Stimulated activated memory B cell treated with anti-CD40 and anti-IgM and Interleukin-4, amounts not matched to agents 10 μg/mL and 1 μg/mL and 100 μg/mL, for 72 hours (primary cell): ENCODE results near the gene FGGY.
"Not testable (repeated sequence)": the region's sequence is repeated elsewhere in the genome, so short reads cannot be mapped to it uniquely, and the experiment has no call there.

ENCODE experiments used
- ATAC-seq: fragments of 150-1000 bp; cut with Tn5 transposase; 2 replicates; pipeline ENCODE4 v1.10.0; 2021
- H3K27ac Mint-ChIP-seq: one replicate; pipeline ENCODE4 v1.8.0; 2022; ENCODE audit warnings: mild to moderate bottlenecking, mixed read lengths
- H3K27me3 Mint-ChIP-seq: one replicate; pipeline ENCODE4 v1.8.0; 2022; ENCODE audit warnings: mixed read lengths
- H3K36me3 Mint-ChIP-seq: one replicate; pipeline ENCODE4 v1.8.0; 2022; ENCODE audit warnings: mixed read lengths
- H3K4me1 Mint-ChIP-seq: one replicate; pipeline ENCODE4 v1.8.0; 2022; ENCODE audit warnings: mixed read lengths
- H3K4me3 Mint-ChIP-seq: one replicate; pipeline ENCODE4 v1.8.0; 2022; ENCODE audit warnings: mild to moderate bottlenecking, moderate library complexity, mixed read lengths
- H3K9me3 Mint-ChIP-seq: one replicate; pipeline ENCODE4 v1.8.0; 2022; ENCODE audit warnings: mixed read lengths

The FGGY gene, protein sequence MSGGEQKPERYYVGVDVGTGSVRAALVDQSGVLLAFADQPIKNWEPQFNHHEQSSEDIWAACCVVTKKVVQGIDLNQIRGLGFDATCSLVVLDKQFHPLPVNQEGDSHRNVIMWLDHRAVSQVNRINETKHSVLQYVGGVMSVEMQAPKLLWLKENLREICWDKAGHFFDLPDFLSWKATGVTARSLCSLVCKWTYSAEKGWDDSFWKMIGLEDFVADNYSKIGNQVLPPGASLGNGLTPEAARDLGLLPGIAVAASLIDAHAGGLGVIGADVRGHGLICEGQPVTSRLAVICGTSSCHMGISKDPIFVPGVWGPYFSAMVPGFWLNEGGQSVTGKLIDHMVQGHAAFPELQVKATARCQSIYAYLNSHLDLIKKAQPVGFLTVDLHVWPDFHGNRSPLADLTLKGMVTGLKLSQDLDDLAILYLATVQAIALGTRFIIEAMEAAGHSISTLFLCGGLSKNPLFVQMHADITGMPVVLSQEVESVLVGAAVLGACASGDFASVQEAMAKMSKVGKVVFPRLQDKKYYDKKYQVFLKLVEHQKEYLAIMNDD

DNA sequence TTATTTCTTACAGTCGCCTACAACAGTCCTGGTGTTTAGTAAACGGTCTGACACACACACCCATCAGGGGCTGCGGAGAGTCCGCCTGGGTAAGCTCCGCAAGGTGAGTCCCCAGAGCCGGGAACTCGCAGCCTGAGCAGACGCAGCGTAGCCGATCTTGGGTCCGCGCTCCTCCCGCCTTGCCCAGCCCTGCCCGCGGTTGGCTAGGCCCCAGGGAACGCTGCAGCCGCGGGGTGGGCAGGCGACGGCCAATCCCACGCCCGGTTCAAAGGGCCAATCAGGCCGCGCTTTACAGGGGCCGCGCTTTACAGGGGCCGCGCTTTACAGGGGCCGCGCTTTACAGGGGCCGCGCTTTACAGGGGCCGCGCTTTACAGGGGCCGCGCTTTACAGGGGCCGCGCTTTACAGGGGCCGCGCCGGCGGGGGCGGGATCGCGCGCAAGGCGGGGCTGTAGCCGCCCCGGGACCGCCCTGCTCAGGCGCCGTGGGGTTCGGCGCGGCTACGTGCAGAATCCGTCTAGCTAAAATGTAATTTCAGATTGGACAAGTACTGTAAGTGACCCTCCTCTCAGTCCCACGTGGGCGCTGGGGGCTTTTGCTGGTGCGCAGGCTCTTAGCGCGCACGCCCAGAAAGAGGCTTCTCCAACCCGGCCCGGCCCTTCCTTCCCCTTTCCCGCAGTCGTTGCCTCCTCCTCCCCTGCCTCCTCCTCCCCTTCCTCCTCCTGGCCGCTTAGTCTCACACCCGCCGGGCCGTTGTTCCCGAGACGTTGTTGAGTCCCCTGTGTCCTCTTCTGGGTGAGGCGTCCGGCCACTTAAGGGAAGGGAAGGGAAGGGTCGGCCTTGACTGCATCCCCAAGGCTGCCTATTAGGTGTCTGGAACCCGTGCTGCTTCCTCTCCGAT lies at the start of gene FGGY:
Gene FGGY, plus strand, starts transcription at position 737 of the 899 bp plus-strand sequence. CDS start 24,456 bp downstream, outside the sequence.
- peak; percentile 98 for ATAC-seq
- H3K36me3 Mint-ChIP-seq: peaks cover 10% of the 10 kb centered on the region
- peaks cover 38% of the 10 kb centered on the region for H3K4me1 Mint-ChIP-seq
- H3K27me3 Mint-ChIP-seq: no peaks in the 10 kb centered on the region
- peaks cover 7% of the 10 kb centered on the region for H3K9me3 Mint-ChIP-seq
- H3K4me3 Mint-ChIP-seq: peak within 1 kb of the TSS; percentile 96
- H3K27ac Mint-ChIP-seq: peak within 1 kb of the TSS; percentile 93

DNA sequence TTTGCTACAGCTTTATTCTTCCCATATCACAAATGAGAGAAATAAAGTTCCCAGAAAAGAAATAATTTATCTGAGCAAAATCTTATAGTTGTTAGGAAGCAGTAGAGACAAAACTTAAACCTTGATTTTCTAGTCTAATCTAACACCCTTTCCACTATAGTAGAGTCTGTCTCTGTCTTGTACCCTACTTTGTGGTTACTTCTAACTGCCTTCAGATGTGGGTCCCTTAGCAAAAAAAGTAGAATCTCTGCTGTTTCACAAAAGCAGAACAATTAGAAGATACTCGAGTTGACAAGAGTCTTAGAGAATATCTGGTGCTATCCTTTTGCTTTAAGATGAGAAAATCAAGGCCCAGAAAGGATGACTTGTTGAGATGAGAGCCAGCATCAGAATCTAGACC lies 48.1 kb upstream of the FGGY start:
- peaks cover 7% of the 10 kb centered on the region for H3K9me3 Mint-ChIP-seq
- no peak overlapping the region for H3K4me3 Mint-ChIP-seq
- no peak overlapping the region for H3K27ac Mint-ChIP-seq
- no peaks in the 10 kb centered on the region for H3K27me3 Mint-ChIP-seq
- ATAC-seq: no peak
- H3K36me3 Mint-ChIP-seq: no peaks in the 10 kb centered on the region
- no peaks in the 10 kb centered on the region for H3K4me1 Mint-ChIP-seq

- H3K4me1 Mint-ChIP-seq: no peaks in the 10 kb centered on the region
- no peak overlapping the region for H3K27ac Mint-ChIP-seq
- ATAC-seq: no peak
- H3K36me3 Mint-ChIP-seq: no peaks in the 10 kb centered on the region
- H3K27me3 Mint-ChIP-seq: no peaks in the 10 kb centered on the region
- peaks cover 7% of the 10 kb centered on the region for H3K9me3 Mint-ChIP-seq
- H3K4me3 Mint-ChIP-seq: no peak overlapping the region
Measured at GRCh38 chr1:59249396-59250137, 47.3 kb upstream of the FGGY start.

DNA sequence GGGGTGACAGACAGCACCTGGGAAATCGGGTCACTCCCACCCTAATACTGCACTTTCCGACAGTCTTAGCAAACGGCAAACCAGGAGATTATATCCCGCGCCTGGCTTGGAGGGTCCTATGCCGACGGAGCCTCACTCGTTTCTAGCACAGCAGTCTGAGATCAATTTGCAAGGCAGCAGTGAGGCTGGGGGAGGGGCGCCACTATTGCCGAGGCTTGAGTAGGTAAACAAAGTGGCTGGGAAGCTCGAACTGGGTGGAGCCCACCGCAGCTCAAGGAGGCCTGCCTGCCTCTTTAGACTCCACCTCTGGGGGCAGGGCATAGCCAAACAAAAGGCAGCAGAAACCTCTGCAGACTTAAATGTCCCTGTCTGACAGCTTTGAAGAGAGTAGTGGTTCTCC lies 45.8 kb upstream of the FGGY start:
- ATAC-seq, H3K27ac Mint-ChIP-seq, H3K27me3 Mint-ChIP-seq, H3K9me3 Mint-ChIP-seq, H3K36me3 Mint-ChIP-seq, H3K4me3 Mint-ChIP-seq, H3K4me1 Mint-ChIP-seq: not testable (repeated sequence)

- H3K4me3 Mint-ChIP-seq, H3K27ac Mint-ChIP-seq: not testable (repeated sequence)
Measured at GRCh38 chr1:59256429-59256828, 40.5 kb upstream of the FGGY start.

GRCh38 chr1:59258412-59259032 lies 38.4 kb upstream of the FGGY start:
- H3K36me3 Mint-ChIP-seq: no peaks in the 10 kb centered on the region
- no peaks in the 10 kb centered on the region for H3K9me3 Mint-ChIP-seq
- no peak overlapping the region for H3K27ac Mint-ChIP-seq
- no peak overlapping the region for H3K4me3 Mint-ChIP-seq
- no peaks in the 10 kb centered on the region for H3K27me3 Mint-ChIP-seq
- H3K4me1 Mint-ChIP-seq: peaks cover 13% of the 10 kb centered on the region
- ATAC-seq: no peak

More at GRCh38 chr1:59256429-59256828, 40.5 kb upstream of the FGGY start:
- H3K36me3 Mint-ChIP-seq, H3K27me3 Mint-ChIP-seq, H3K9me3 Mint-ChIP-seq, ATAC-seq, H3K4me1 Mint-ChIP-seq: not testable (repeated sequence)

- Mint-ChIP-seq H3K4me1 (peaks cover 38% of the 10 kb centered on the region), H3K27me3 (no peaks in the 10 kb centered on the region), H3K27ac (no peak overlapping the region), H3K9me3 (peaks cover 8% of the 10 kb centered on the region), H3K4me3 (no peak overlapping the region), H3K36me3 (peaks cover 6% of the 10 kb centered on the region)
- no peak for ATAC-seq
Measured at GRCh38 chr1:59261537-59261936, 35.4 kb upstream of the FGGY start.

DNA sequence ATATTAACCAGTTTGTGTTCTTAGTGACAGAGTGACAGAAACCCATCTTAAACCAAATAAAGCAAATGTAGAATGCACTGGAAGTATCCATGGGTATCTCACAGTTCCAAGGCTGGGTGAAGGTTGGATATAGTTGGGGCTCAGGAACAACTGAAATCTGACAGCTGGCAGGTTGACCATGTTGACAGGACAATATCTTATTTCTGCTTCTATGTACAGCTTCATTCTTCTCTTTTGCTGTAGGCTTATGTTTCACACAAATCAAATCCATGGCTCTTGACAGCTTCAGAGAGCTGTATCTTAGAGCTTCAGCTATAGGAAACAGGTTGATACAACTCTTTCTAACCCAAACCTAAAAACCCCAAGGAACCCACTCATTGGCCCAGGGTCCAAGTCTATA lies 34.3 kb upstream of the FGGY start:
- Mint-ChIP-seq H3K4me1 (peaks cover 48% of the 10 kb centered on the region), H3K9me3 (peaks cover 8% of the 10 kb centered on the region), H3K27me3 (no peaks in the 10 kb centered on the region), H3K4me3 (no peak overlapping the region), H3K27ac (peak overlapping the region; percentile 97), H3K36me3 (peaks cover 6% of the 10 kb centered on the region)
- ATAC-seq: no peak

- H3K27ac Mint-ChIP-seq: peak overlapping the region; percentile 97
- H3K27me3 Mint-ChIP-seq: no peaks in the 10 kb centered on the region
- H3K4me1 Mint-ChIP-seq: peaks cover 53% of the 10 kb centered on the region
- peaks cover 8% of the 10 kb centered on the region for H3K9me3 Mint-ChIP-seq
- no peak overlapping the region for H3K4me3 Mint-ChIP-seq
- peaks cover 8% of the 10 kb centered on the region for H3K36me3 Mint-ChIP-seq
- no peak for ATAC-seq
Measured at GRCh38 chr1:59263111-59263510, 33.8 kb upstream of the FGGY start.

GRCh38 chr1:59265622-59266021 lies 31.3 kb upstream of the FGGY start:
- Mint-ChIP-seq H3K9me3 (peaks cover 8% of the 10 kb centered on the region), H3K4me3 (no peak overlapping the region), H3K4me1 (peaks cover 63% of the 10 kb centered on the region), H3K36me3 (peaks cover 13% of the 10 kb centered on the region), H3K27ac (peak overlapping the region; percentile 97), H3K27me3 (no peaks in the 10 kb centered on the region)
- ATAC-seq: no peak

DNA sequence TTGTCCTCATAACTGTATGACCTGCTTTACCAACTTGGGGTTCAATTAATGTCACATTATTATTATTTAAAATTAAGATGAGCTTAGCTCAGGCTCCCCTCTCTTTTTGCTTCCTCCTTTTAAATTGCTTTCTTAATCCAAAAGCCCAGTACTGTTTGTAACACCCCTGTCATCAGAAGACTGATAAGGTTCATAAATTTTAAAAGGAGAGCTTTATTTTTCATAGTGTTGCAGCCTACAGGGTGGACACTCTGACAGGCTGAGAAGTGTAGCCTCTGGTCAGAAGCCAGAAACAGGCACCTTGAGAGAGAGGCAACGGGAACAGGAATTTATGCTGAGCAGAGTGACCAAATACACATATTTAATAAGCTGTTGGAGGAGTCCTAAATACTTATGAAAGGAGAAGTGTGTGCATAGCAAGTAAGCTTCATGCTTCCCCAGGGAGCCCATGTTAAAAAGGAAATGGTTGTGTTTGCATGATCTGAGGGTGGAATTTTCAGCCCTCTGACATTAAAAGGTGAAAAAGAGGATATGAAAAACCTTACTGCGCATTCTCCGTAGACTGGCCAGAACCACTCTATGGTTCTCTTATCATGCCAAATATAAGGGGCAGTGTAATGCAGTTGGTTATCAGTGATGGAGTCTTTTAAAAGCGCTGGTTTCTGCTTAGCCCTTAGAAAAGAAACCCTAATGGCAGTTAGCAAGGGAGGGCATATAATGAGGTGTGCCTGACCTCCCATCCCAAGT lies 30.5 kb upstream of the FGGY start:
- H3K4me1 Mint-ChIP-seq: peaks cover 59% of the 10 kb centered on the region
- H3K9me3 Mint-ChIP-seq: peaks cover 8% of the 10 kb centered on the region
- peak overlapping the region; percentile 61 for H3K4me3 Mint-ChIP-seq
- no peaks in the 10 kb centered on the region for H3K27me3 Mint-ChIP-seq
- peaks cover 13% of the 10 kb centered on the region for H3K36me3 Mint-ChIP-seq
- ATAC-seq: peak; percentile 97
- H3K27ac Mint-ChIP-seq: peak overlapping the region; percentile 97

DNA sequence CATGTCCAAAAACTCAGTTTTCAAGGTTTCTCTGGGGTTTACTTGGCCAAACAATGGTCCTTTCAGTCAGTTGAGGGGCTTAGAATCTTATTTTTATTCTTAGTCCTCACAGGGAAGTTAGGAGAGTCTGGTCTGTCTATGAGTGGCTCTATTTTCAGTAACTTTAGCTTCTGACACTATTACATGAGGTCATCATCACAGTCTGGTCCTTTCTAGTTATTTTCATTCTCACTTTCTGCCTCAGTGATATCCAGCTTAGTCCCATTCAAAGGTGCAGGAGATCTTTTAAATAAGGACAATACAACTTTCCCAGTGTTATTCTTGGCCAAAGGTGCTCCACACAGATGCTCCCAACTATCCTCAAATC lies 30.0 kb upstream of the FGGY start:
- peaks cover 13% of the 10 kb centered on the region for H3K36me3 Mint-ChIP-seq
- H3K4me1 Mint-ChIP-seq: peaks cover 62% of the 10 kb centered on the region
- ATAC-seq: peak; percentile 61
- no peak overlapping the region for H3K4me3 Mint-ChIP-seq
- peaks cover 8% of the 10 kb centered on the region for H3K9me3 Mint-ChIP-seq
- no peaks in the 10 kb centered on the region for H3K27me3 Mint-ChIP-seq
- H3K27ac Mint-ChIP-seq: peak overlapping the region; percentile 97

DNA sequence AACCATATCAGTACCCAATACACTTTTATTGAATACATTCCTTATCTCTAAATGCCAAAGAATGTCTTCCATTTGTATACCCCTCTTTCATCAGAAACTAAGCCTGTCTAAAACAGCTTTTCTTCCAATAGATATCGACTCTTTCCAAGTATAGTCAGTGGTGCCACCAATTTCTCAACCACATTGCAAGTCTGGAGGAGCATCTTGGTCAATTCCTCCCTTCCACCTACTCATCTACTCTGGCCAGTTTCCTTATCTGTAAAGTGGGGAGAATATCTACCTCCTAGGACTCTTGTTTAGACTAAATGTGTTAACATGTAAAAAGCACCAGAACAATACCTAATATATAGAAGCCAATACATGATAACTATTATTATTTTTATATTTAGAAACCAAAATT lies 28.5 kb upstream of the FGGY start:
- Mint-ChIP-seq H3K27ac (peak overlapping the region; percentile 97), H3K27me3 (no peaks in the 10 kb centered on the region), H3K4me3 (no peak overlapping the region), H3K9me3 (peaks cover 8% of the 10 kb centered on the region), H3K4me1 (peaks cover 69% of the 10 kb centered on the region), H3K36me3 (peaks cover 13% of the 10 kb centered on the region)
- no peak for ATAC-seq
